ENCODE measurements around the gene GMFB. TPM values are rescaled to one million over a fixed set of nuclear protein-coding genes. Genes with fewer than 3 reads are reported as not detected.
"Not testable (repeated sequence)": the region's sequence is repeated elsewhere in the genome, so short reads cannot be mapped to it uniquely, and the experiment has no call there.

The GMFB gene
- total RNA-seq, 1 donor from 2014 or later = 36.8 TPM

- H3K4me1 Mint-ChIP-seq (ENCODE audit: low read depth) = peaks cover 19% of the 10 kb centered on the region
- H3K27ac Mint-ChIP-seq (ENCODE audit: unreplicated experiment) = no peak overlapping the region
- DNase-seq (ENCODE audit: low spot score) = no peak
- H3K9me3 Mint-ChIP-seq (ENCODE audit: low read depth) = no peaks in the 10 kb centered on the region
- H3K27me3 Mint-ChIP-seq (ENCODE audit: low read depth) = no peaks in the 10 kb centered on the region
- no peak overlapping the region for H3K4me3 Mint-ChIP-seq (ENCODE audit: unreplicated experiment)
- no peak for TF ChIP-seq CTCF (IDR thresholded peaks at IDR 0.05)
- H3K36me3 Mint-ChIP-seq (ENCODE audit: low read depth) = no peaks in the 10 kb centered on the region
These were observed 41.5 kb downstream of the GMFB start for GRCh38 chr14:54447231-54447692.

- no peak for TF ChIP-seq CTCF (IDR thresholded peaks at IDR 0.05)
- no peaks in the 10 kb centered on the region for H3K9me3 Mint-ChIP-seq (ENCODE audit: low read depth)
- no peaks in the 10 kb centered on the region for H3K36me3 Mint-ChIP-seq (ENCODE audit: low read depth)
- H3K27ac Mint-ChIP-seq (ENCODE audit: unreplicated experiment) = no peak overlapping the region
- peaks cover 27% of the 10 kb centered on the region for H3K4me1 Mint-ChIP-seq (ENCODE audit: low read depth)
- no peaks in the 10 kb centered on the region for H3K27me3 Mint-ChIP-seq (ENCODE audit: low read depth)
- H3K4me3 Mint-ChIP-seq (ENCODE audit: unreplicated experiment) = no peak overlapping the region
- DNase-seq (ENCODE audit: low spot score) = no peak
These were observed 42.6 kb downstream of the GMFB start for GRCh38 chr14:54446161-54446693.

- no peaks in the 10 kb centered on the region for H3K9me3 Mint-ChIP-seq (ENCODE audit: low read depth)
- H3K4me1 Mint-ChIP-seq (ENCODE audit: low read depth) = peaks cover 36% of the 10 kb centered on the region
- H3K27ac Mint-ChIP-seq (ENCODE audit: unreplicated experiment) = no peak overlapping the region
- no peak for DNase-seq (ENCODE audit: low spot score)
- H3K36me3 Mint-ChIP-seq (ENCODE audit: low read depth) = no peaks in the 10 kb centered on the region
- H3K4me3 Mint-ChIP-seq (ENCODE audit: unreplicated experiment) = no peak overlapping the region
- no peaks in the 10 kb centered on the region for H3K27me3 Mint-ChIP-seq (ENCODE audit: low read depth)
- no peak for TF ChIP-seq CTCF (IDR thresholded peaks at IDR 0.05)
These were observed 44.1 kb downstream of the GMFB start for GRCh38 chr14:54444681-54445080.

GRCh38 chr14:54443981-54444380, 44.8 kb downstream of the GMFB start:
- Mint-ChIP-seq H3K9me3 (ENCODE audit: low read depth) (no peaks in the 10 kb centered on the region), H3K36me3 (ENCODE audit: low read depth) (no peaks in the 10 kb centered on the region), H3K27ac (ENCODE audit: unreplicated experiment) (no peak overlapping the region), H3K4me3 (ENCODE audit: unreplicated experiment) (no peak overlapping the region), H3K27me3 (ENCODE audit: low read depth) (no peaks in the 10 kb centered on the region), H3K4me1 (ENCODE audit: low read depth) (peaks cover 41% of the 10 kb centered on the region)
- TF ChIP-seq CTCF (IDR thresholded peaks at IDR 0.05) = no peak
- no peak for DNase-seq (ENCODE audit: low spot score)

GRCh38 chr14:54442961-54443360, 45.8 kb downstream of the GMFB start:
- peaks cover 41% of the 10 kb centered on the region for H3K4me1 Mint-ChIP-seq (ENCODE audit: low read depth)
- not testable (repeated sequence) for DNase-seq (ENCODE audit: low spot score); H3K27ac Mint-ChIP-seq (ENCODE audit: unreplicated experiment); H3K27me3 Mint-ChIP-seq (ENCODE audit: low read depth); H3K4me3 Mint-ChIP-seq (ENCODE audit: unreplicated experiment); H3K9me3 Mint-ChIP-seq (ENCODE audit: low read depth); H3K36me3 Mint-ChIP-seq (ENCODE audit: low read depth)
